ENCODE data around the gene PHEX. TPM values are rescaled to one million over a fixed set of nuclear protein-coding genes. Genes with fewer than 3 reads are reported as not detected.

PHEX gene
- total and polyA plus RNA-seq, 8 donors: 0.04 to 0.09 (median 0.07) TPM; not detected in 3

DNA sequence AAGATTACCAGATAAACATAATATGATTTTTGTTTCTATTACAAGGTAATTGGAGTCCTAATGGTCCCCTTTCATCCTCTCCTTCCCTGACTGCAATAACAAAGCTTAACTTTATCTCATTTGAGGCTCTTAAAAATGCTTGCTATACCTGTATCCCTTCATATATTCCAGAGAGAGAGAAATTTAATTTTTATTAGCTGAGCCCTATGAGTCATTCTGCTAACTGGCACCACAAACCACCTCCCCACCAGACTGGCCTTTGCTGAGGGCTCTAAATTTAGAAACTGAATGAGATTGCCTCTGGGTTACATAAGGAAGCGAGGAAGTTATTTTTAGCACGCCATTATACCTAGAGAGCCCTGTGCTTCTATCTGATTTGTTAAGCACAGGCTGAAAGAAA is 268.0 kb downstream of the PHEX start:
- Histone ChIP-seq H3K9me3 (no peaks in the 10 kb centered on the region), H3K27me3 (no peaks in the 10 kb centered on the region), H3K27ac (no peak overlapping the region), H3K4me3 (no peak overlapping the region), H3K36me3 (no peaks in the 10 kb centered on the region), H3K4me1 (no peaks in the 10 kb centered on the region)
- ATAC-seq (peak; percentile 79 to 98 (median 90)), FAIRE-seq (peak; percentile 93), DNase-seq (peak in 2 of 6 donors; percentile 6 to 20)
- 1 to 6% methylated on average over 2 of the region's 2 CpGs for WGBS, 2 donors
- TF ChIP-seq CTCF (IDR thresholded peaks at IDR 0.05): no peak
- intact Hi-C loops (cut with DNase I): no loop called here

Other genes with a start within 250 kb of the PHEX start
- 1 to 10 TPM; 5.2 to 8.7 (median 7.8) TPM for gene MBTPS2, start 192.7 kb upstream of the PHEX start, total RNA-seq
- gene MBTPS2, start 192.7 kb upstream of the PHEX start, polyA plus RNA-seq: 1 to 10 TPM; 1.1 to 3.7 TPM
- 1 to 10 TPM in 1 of 6 donors, under 1 TPM in 5; 0.56 to 1.0 (median 0.81) TPM for gene YY2, start 176.3 kb upstream of the PHEX start, total RNA-seq
- under 1 TPM; 0.85 to 0.99 TPM for gene YY2, start 176.3 kb upstream of the PHEX start, polyA plus RNA-seq
- gene SMS, start 91.6 kb upstream of the PHEX start, total RNA-seq: 10 to 100 TPM; 12.1 to 36.8 (median 17.2) TPM
- 10 to 100 TPM; 19.6 to 29.9 TPM for gene SMS, start 91.6 kb upstream of the PHEX start, polyA plus RNA-seq
- not detected for gene CBLL2, start 240.6 kb downstream of the PHEX start, total RNA-seq
- gene CBLL2, start 240.6 kb downstream of the PHEX start, polyA plus RNA-seq: not detected